Esophagus muscularis mucosa (tissue), 4 donors: ENCODE measurements around the gene MUSTN1. TPM values are rescaled to one million over a fixed set of nuclear protein-coding genes. Genes with fewer than 3 reads are reported as not detected.

ENCODE experiments used
- DNase-seq: peaks from one replicate; pipeline ENCODE4 v3.0.0-alpha.2; 2017; ENCODE audit errors: extremely low spot score
- H3K27ac ChIP-seq, 4 donors: fragments of 200-600 bp; sonication (generic); replicated peaks in 1 of 4; 1 replicate in 3 of 4; 2 replicates in 1 of 4; pipeline ENCODE4 v1.5.1; 2016 to 2019; ENCODE audit warnings: mild to moderate bottlenecking in 1 of 4
- H3K27me3 ChIP-seq, 4 donors: fragments of 200-600 bp; sonication (generic); one replicate each; pipeline versions ENCODE4 v1.5.1 to v1.6.0; 2016 to 2019
- H3K36me3 ChIP-seq, 4 donors: fragments of 200-600 bp; sonication (generic); one replicate each; pipeline ENCODE4 v1.5.1; 2016 to 2019
- H3K4me1 ChIP-seq, 4 donors: fragments of 200-600 bp; sonication (generic); one replicate each; pipeline ENCODE4 v1.5.1; 2016 to 2019
- H3K4me3 ChIP-seq, 4 donors: fragments of 200-600 bp; sonication (generic); 1 replicate in 2 of 4; 2 replicates in 2 of 4; pipeline ENCODE4 v1.5.1; 2016 to 2019; ENCODE audit warnings: mild to moderate bottlenecking in 4 of 4, moderate library complexity in 1 of 4
- H3K9me3 ChIP-seq, 4 donors: fragments of 200-600 bp; sonication (generic); 1 replicate in 3 of 4; 2 replicates in 1 of 4; pipeline ENCODE4 v1.5.1; 2016 to 2019
- CTCF ChIP-seq, 3 experiments: fragments of 200-600 bp in 2 of 3; fragments of 450-650 bp in 1 of 3; sonication (generic) in 2 of 3; IDR thresholded peaks; one replicate each; pipeline ENCODE4 v1.5.1; 2017 to 2019; ENCODE audit warnings: antibody characterized with exemption in 3 of 3, mild to moderate bottlenecking in 2 of 3, moderate library complexity in 1 of 3
- EP300 ChIP-seq: sonication (generic); formaldehyde crosslinking; IDR thresholded peaks from one replicate; pipeline ENCODE4 v1.6.1; 2017; ENCODE audit warnings: antibody characterized with exemption
- POLR2A ChIP-seq: fragments of 450-650 bp; IDR thresholded peaks from one replicate; pipeline ENCODE4 v1.6.1; 2017; ENCODE audit warnings: antibody characterized with exemption, moderate library complexity, mild to moderate bottlenecking, low read depth
- POLR2AphosphoS5 ChIP-seq, 2 donors: sonication (generic); formaldehyde crosslinking; IDR thresholded peaks; one replicate each; pipeline ENCODE4 v1.6.1; 2017; ENCODE audit warnings: antibody characterized with exemption in 2 of 2
- WGBS: methylation state at CpG from one replicate; pipeline ENCODE4 v1.1.5; 2018; 5-methylcytosine and 5-hydroxymethylcytosine counted together
- intact Hi-C: fragments of 100-400 bp; cut with DNase I; formaldehyde crosslinking; loops from one replicate; pipeline ENCODE4 v1.15.1; 2023
- total RNA-seq, 4 donors: library from RNA; depleted of rRNA; stranded (reverse); fragments of >200 nt; gene quantifications; one replicate each; pipeline versions ENCODE4 v1.1.0 to v1.2.1, GENCODE V29; 2016

Gene MUSTN1
- total RNA-seq, 4 donors from 2014 or later: 6.6 to 17.7 (median 12.5) TPM

GRCh38 chr3:52851348-52851747 is 16.5 kb upstream of the MUSTN1 start:
- peaks cover under 1 to 32% (median 26%) of the 10 kb centered on the region in 4 donors for H3K4me1 ChIP-seq
- intact Hi-C loops: no loop called here
- peaks cover 16 to 87% (median 55%) of the 10 kb centered on the region in 4 donors for H3K36me3 ChIP-seq
- H3K27ac ChIP-seq: no peak overlapping the region
- DNase-seq: no peak
- H3K27me3 ChIP-seq: no peaks in the 10 kb centered on the region
- no peaks in the 10 kb centered on the region for H3K9me3 ChIP-seq
- 42% methylated on average over 2 of the region's 3 CpGs for WGBS
- no peak for TF ChIP-seq POLR2A
- no peak for TF ChIP-seq POLR2AphosphoS5 (IDR thresholded peaks at IDR 0.05)
- TF ChIP-seq EP300: no peak
- TF ChIP-seq CTCF (IDR thresholded peaks at IDR 0.05): peak; percentile 13 to 48 (median 47)
- no peak overlapping the region for H3K4me3 ChIP-seq

- DNase-seq: no peak
These were observed 14.8 kb upstream of the MUSTN1 start for GRCh38 chr3:52849656-52850055.

GRCh38 chr3:52848617-52849016 is 13.8 kb upstream of the MUSTN1 start:
- no peaks in the 10 kb centered on the region for H3K27me3 ChIP-seq
- TF ChIP-seq POLR2A (no peak), POLR2AphosphoS5 (IDR thresholded peaks at IDR 0.05) (peak in 1 of 2 donors; percentile 57), EP300 (no peak), CTCF (IDR thresholded peaks at IDR 0.05) (no peak)
- H3K36me3 ChIP-seq: peaks cover 12 to 70% (median 46%) of the 10 kb centered on the region in 4 donors
- H3K4me1 ChIP-seq: peaks cover 24 to 59% (median 52%) of the 10 kb centered on the region in 4 donors
- no peak for DNase-seq
- no peak overlapping the region for H3K4me3 ChIP-seq
- H3K9me3 ChIP-seq: no peaks in the 10 kb centered on the region
- intact Hi-C loops: loop anchor here (5.0 kb wide), 3 partner anchors 44 to 224 kb away; partner anchors contain the start of gene NEK4
- 63% methylated on average over 6 of the region's 7 CpGs for WGBS
- H3K27ac ChIP-seq: peak overlapping the region; percentile 49 to 82 (median 65)

More at GRCh38 chr3:52849656-52850055, 14.8 kb upstream of the MUSTN1 start:
- no peaks in the 10 kb centered on the region for H3K9me3 ChIP-seq
- intact Hi-C loops: loop anchor here (5.0 kb wide), 3 partner anchors 43 to 223 kb away; partner anchors contain the start of gene NEK4
- H3K4me3 ChIP-seq: no peak overlapping the region
- peaks cover 15 to 48% (median 42%) of the 10 kb centered on the region in 4 donors for H3K4me1 ChIP-seq
- TF ChIP-seq EP300 (no peak), POLR2A (no peak), POLR2AphosphoS5 (IDR thresholded peaks at IDR 0.05) (no peak), CTCF (IDR thresholded peaks at IDR 0.05) (no peak)
- 83% methylated on average over 3 of the region's 15 CpGs for WGBS
- H3K27me3 ChIP-seq: no peaks in the 10 kb centered on the region
- peaks cover 16 to 80% (median 51%) of the 10 kb centered on the region in 4 donors for H3K36me3 ChIP-seq
- peak overlapping the region in 3 of 4 donors; percentile 49 to 82 (median 63) for H3K27ac ChIP-seq

- H3K27ac ChIP-seq: peak overlapping the region; percentile 28 to 82 (median 58)
- 86% methylated on average over 7 of the region's 7 CpGs for WGBS
- peaks cover 33 to 68% (median 61%) of the 10 kb centered on the region in 4 donors for H3K4me1 ChIP-seq
- no peak for DNase-seq
- intact Hi-C loops: loop anchor here (5.0 kb wide), 3 partner anchors 45 to 225 kb away; partner anchors contain the start of gene NEK4
- H3K27me3 ChIP-seq: no peaks in the 10 kb centered on the region
- peaks cover 12 to 64% (median 42%) of the 10 kb centered on the region in 4 donors for H3K36me3 ChIP-seq
- TF ChIP-seq CTCF (IDR thresholded peaks at IDR 0.05): no peak
- no peak for TF ChIP-seq POLR2A
- no peak for TF ChIP-seq EP300
- no peak for TF ChIP-seq POLR2AphosphoS5 (IDR thresholded peaks at IDR 0.05)
- H3K9me3 ChIP-seq: no peaks in the 10 kb centered on the region
- H3K4me3 ChIP-seq: no peak overlapping the region
These were observed 12.9 kb upstream of the MUSTN1 start for GRCh38 chr3:52847726-52848125.
